Endothelial cell of umbilical vein (primary cell): Measurements from ENCODE around the gene CABLES1. TPM values are rescaled to one million over a fixed set of nuclear protein-coding genes. Genes with fewer than 3 reads are reported as not detected.

ENCODE experiments used
- BruUV-seq: library from RNA; stranded (reverse); fragments of 400-500 nt; replicated peaks from 2 replicates; lab custom pipeline; 2021; lab: Mats Ljungman, UMichigan
- CTCF ChIA-PET: fragments of 300-600, 350-600 bp; sonication (Branson Sonifier 250); formaldehyde crosslinking; loops from one replicate; lab custom pipeline; 2021; ENCODE audit warnings: antibody characterized with exemption, inconsistent platforms; lab: Charles Lee
- POLR2A ChIA-PET: fragments of 300-600, 350-600 bp; sonication (Branson Sonifier 250); formaldehyde crosslinking; loops from one replicate; lab custom pipeline; 2021; ENCODE audit warnings: antibody characterized with exemption, inconsistent platforms; lab: Charles Lee
- DNase-seq: peaks from one replicate; pipeline ENCODE4 v3.0.0-alpha.2; 2011; ENCODE audit warnings: low read depth, low spot score
- FAIRE-seq: peaks from 2 replicates; lab custom pipeline; 2011; peaks lifted over from hg19 to GRCh38; lab: Jason Lieb, UNC
- H2AFZ ChIP-seq: 2 replicates; pipeline ENCODE4 v1.6.0; 2012; ENCODE audit warnings: low read depth, low read length, control low read depth, inconsistent platforms
- H3K27ac ChIP-seq: 2 replicates; pipeline ENCODE4 v1.5.1; 2011; ENCODE audit warnings: low read depth, mild to moderate bottlenecking, control low read depth, low read length, moderate library complexity; ENCODE audit not compliant: insufficient read depth
- H3K27me3 ChIP-seq, 2 experiments: 2 replicates each; pipeline versions ENCODE4 v1.6.0 to v1.6.1; 2011; ENCODE audit warnings: low read length in 2 of 2, mixed read lengths in 1 of 2; ENCODE audit not compliant: control insufficient read depth in 2 of 2, insufficient read depth in 2 of 2
- H3K36me3 ChIP-seq, 2 experiments: 2 replicates in 1 of 2; 3 replicates in 1 of 2; pipeline ENCODE4 v1.5.1; 2011; ENCODE audit warnings: low read length in 2 of 2, mild to moderate bottlenecking in 1 of 2, moderate library complexity in 1 of 2; ENCODE audit not compliant: control insufficient read depth in 2 of 2, insufficient read depth in 2 of 2; ENCODE audit errors: extremely low read depth in 1 of 2
- H3K4me1 ChIP-seq: 3 replicates; pipeline ENCODE4 v1.5.1; 2011; ENCODE audit warnings: mild to moderate bottlenecking, low read length; ENCODE audit not compliant: control insufficient read depth, insufficient read depth; ENCODE audit errors: extremely low read depth
- H3K4me2 ChIP-seq: 2 replicates; pipeline ENCODE4 v1.6.1; 2011; ENCODE audit warnings: low read length, control low read depth, mixed read lengths; ENCODE audit not compliant: insufficient read depth
- H3K4me3 ChIP-seq, 3 experiments: fragments of 200-600 bp in 1 of 3; sonication (generic), shearing (Covaris generic) in 1 of 3; replicated peaks in 1 of 3; 2 replicates each; pipeline ENCODE4 v1.5.1; 2011 to 2016; ENCODE audit warnings: control low read depth in 3 of 3, low read length in 3 of 3, mild to moderate bottlenecking in 2 of 3, inconsistent platforms in 1 of 3, low read depth in 1 of 3, moderate library complexity in 1 of 3; ENCODE audit not compliant: insufficient read depth in 1 of 3
- H3K79me2 ChIP-seq: 2 replicates; pipeline ENCODE4 v1.6.0; 2012; ENCODE audit warnings: low read length, inconsistent platforms; ENCODE audit not compliant: control insufficient read depth, insufficient read depth
- H3K9ac ChIP-seq: replicated peaks from 2 replicates; pipeline ENCODE3; 2011; ENCODE audit warnings: low read length, control low read depth; ENCODE audit not compliant: insufficient read depth; ENCODE audit errors: extremely low read depth
- H3K9me1 ChIP-seq: replicated peaks from 3 replicates; pipeline ENCODE4 v1.6.0; 2011; ENCODE audit warnings: mild to moderate bottlenecking, low read length; ENCODE audit not compliant: control insufficient read depth, insufficient read depth; ENCODE audit errors: extremely low read depth
- H3K9me3 ChIP-seq: replicated peaks from 2 replicates; pipeline ENCODE4 v1.5.1; 2012; ENCODE audit warnings: low read length, inconsistent platforms; ENCODE audit not compliant: control insufficient read depth, insufficient read depth
- H4K20me1 ChIP-seq: replicated peaks from 2 replicates; pipeline ENCODE3; 2011; ENCODE audit warnings: mild to moderate bottlenecking, low read length; ENCODE audit not compliant: control insufficient read depth, insufficient read depth; ENCODE audit errors: extremely low read depth
- EZH2 ChIP-seq: IDR thresholded peaks from 2 replicates; pipeline ENCODE4 v1.6.1; 2012; ENCODE audit warnings: borderline replicate concordance, low read depth, mild to moderate bottlenecking, moderate library complexity, low read length, inconsistent platforms; ENCODE audit not compliant: severe bottlenecking
- FOS ChIP-seq: IDR thresholded peaks from 2 replicates; pipeline ENCODE4 v1.6.1; 2011; ENCODE audit warnings: mild to moderate bottlenecking, low read length, moderate library complexity, borderline replicate concordance; ENCODE audit not compliant: insufficient read depth
- GATA2 ChIP-seq: IDR thresholded peaks from 2 replicates; pipeline ENCODE4 v1.7.0; 2011; ENCODE audit warnings: low read depth, mild to moderate bottlenecking, moderate library complexity, mixed read lengths, low read length; ENCODE audit not compliant: insufficient read length, insufficient read depth
- JUN ChIP-seq: IDR thresholded peaks from 2 replicates; pipeline ENCODE4 v1.6.1; 2011; ENCODE audit warnings: borderline replicate concordance, low read depth; ENCODE audit not compliant: insufficient read length, insufficient read depth
- MYC ChIP-seq: IDR thresholded peaks from one replicate; pipeline ENCODE4 v1.6.1; 2011; ENCODE audit warnings: mild to moderate bottlenecking, low read depth, low read length
- POLR2A ChIP-seq: IDR thresholded peaks from 2 replicates; pipeline ENCODE4 v1.6.1; 2012; ENCODE audit warnings: low read depth, mild to moderate bottlenecking, control low read depth, low read length
- POLR2AphosphoS5 ChIP-seq: IDR thresholded peaks from 2 replicates; pipeline ENCODE4 v1.6.1; 2012; ENCODE audit warnings: low read depth, mild to moderate bottlenecking, control low read depth, low read length, moderate library complexity; ENCODE audit not compliant: insufficient read depth
- dilution Hi-C: fragments of 300-500 bp; cut with MboI; formaldehyde crosslinking; loops from one replicate; pipeline ENCODE4 v1.15.0; 2019; ENCODE audit warnings: low sequenced_read_pairs; ENCODE audit not compliant: extremely low pct_ligation_motif_present
- intact Hi-C: fragments of 100-400 bp; cut with micrococcal nuclease; formaldehyde crosslinking; loops from one replicate; pipeline ENCODE4 v1.10.0; 2022
- polyA plus RNA-seq, 4 experiments: library from polyadenylated mRNA; depleted of rRNA in 3 of 4; stranded (reverse) in 3 of 4; unstranded in 1 of 4; fragments of >200 nt; gene quantifications; 2 replicates each; pipeline versions ENCODE4 v1.2.1 to v1.2.3, GENCODE V29; 2011 to 2012; ENCODE audit warnings: missing spikeins in 1 of 4
- total RNA-seq: library from RNA; stranded (reverse); gene quantifications from 2 replicates; pipeline ENCODE4 v1.2.3, GENCODE V29; 2021
- TF ChIP-seq, protein P1 (sequence below), 2 donors: IDR thresholded peaks; 1 replicate in 1 of 2; 2 replicates in 1 of 2; pipeline ENCODE4 v1.5.1; 2011; ENCODE audit warnings: low read length in 2 of 2, mild to moderate bottlenecking in 2 of 2, moderate library complexity in 2 of 2, control low read depth in 1 of 2, inconsistent platforms in 1 of 2, low read depth in 1 of 2; ENCODE audit not compliant: insufficient read depth in 1 of 2; ENCODE audit errors: extremely low read depth in 1 of 2
- TF ChIP-seq, protein P2 (sequence below): IDR thresholded peaks from 2 replicates; pipeline ENCODE4 v1.6.1; 2011; ENCODE audit not compliant: insufficient read depth, insufficient read length

Gene CABLES1
- total and polyA plus RNA-seq, 2 donors (not counting 3 experiments of a cell fraction or from before 2014, with no cell fraction given) = 40.2 to 71.1 TPM

DNA sequence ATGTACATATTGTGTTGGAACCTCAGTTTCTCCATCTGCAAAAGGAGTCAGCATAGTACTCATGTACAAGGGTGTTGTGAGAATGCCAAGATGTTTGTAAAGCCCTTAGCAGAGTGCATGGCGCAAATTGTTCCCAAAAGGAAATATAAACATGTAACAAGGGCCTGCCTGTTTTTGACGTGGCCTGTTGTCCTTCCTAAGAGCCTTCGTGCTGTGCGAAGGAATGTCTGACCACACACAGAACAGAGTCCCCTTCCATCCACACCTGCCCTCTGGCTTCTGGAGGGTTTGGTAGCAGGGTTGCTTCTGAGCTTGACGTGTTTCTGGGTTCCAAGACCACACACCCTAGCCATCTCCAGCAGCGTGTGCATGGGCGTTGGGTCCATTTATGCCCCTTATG, 34.9 kb downstream of the CABLES1 start:
- Histone ChIP-seq H3K27me3 (no peaks in the 10 kb centered on the region), H3K4me1 (peaks cover 14% of the 10 kb centered on the region), H3K36me3 (peaks cover 0 to 6% of the 10 kb centered on the region in 2 experiments), H3K4me3 (no peak overlapping the region), H3K27ac (no peak overlapping the region), H3K9me3 (no peaks in the 10 kb centered on the region), H3K79me2 (peaks cover 50% of the 10 kb centered on the region), H2AFZ (no peak overlapping the region), H4K20me1 (peaks cover 2% of the 10 kb centered on the region), H3K9me1 (no peaks in the 10 kb centered on the region), H3K9ac (no peak overlapping the region), H3K4me2 (no peak overlapping the region)
- CTCF ChIA-PET = no interaction called here
- intact Hi-C loops = no loop called here
- TF ChIP-seq MYC = no peak
- no peak for TF ChIP-seq EZH2
- TF ChIP-seq POLR2A = no peak
- no peak for TF ChIP-seq JUN
- TF ChIP-seq GATA2 = no peak
- TF ChIP-seq, protein P1, sequence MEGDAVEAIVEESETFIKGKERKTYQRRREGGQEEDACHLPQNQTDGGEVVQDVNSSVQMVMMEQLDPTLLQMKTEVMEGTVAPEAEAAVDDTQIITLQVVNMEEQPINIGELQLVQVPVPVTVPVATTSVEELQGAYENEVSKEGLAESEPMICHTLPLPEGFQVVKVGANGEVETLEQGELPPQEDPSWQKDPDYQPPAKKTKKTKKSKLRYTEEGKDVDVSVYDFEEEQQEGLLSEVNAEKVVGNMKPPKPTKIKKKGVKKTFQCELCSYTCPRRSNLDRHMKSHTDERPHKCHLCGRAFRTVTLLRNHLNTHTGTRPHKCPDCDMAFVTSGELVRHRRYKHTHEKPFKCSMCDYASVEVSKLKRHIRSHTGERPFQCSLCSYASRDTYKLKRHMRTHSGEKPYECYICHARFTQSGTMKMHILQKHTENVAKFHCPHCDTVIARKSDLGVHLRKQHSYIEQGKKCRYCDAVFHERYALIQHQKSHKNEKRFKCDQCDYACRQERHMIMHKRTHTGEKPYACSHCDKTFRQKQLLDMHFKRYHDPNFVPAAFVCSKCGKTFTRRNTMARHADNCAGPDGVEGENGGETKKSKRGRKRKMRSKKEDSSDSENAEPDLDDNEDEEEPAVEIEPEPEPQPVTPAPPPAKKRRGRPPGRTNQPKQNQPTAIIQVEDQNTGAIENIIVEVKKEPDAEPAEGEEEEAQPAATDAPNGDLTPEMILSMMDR (IDR thresholded peaks at IDR 0.05; ENCODE audit: extremely low read depth in 1 of 2, insufficient read depth in 1 of 2, low read depth in 1 of 2, low read length in 2 of 2) = no peak
- no peak for TF ChIP-seq FOS
- TF ChIP-seq, protein P2, sequence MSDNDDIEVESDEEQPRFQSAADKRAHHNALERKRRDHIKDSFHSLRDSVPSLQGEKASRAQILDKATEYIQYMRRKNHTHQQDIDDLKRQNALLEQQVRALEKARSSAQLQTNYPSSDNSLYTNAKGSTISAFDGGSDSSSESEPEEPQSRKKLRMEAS = no peak
- no peak for TF ChIP-seq POLR2AphosphoS5
- POLR2A ChIA-PET = no interaction called here
- FAIRE-seq (no peak), DNase-seq (no peak)
- BruUV-seq = no TSS peak
- dilution Hi-C loops = no loop called here
